K562 (cell line): Measurements from ENCODE around the gene EEF1A2. TPM values are rescaled to one million over a fixed set of nuclear protein-coding genes. Genes with fewer than 3 reads are reported as not detected.

Experiments
- HINFP ChIP-seq: fragments of 450-650 bp; conservative IDR thresholded peaks from 2 replicates; pipeline ENCODE4 v1.6.1; 2016; ENCODE audit warnings: missing genetic modification characterization, low read depth, mild to moderate bottlenecking, control low read depth, missing compliant biosample characterization
- HNRNPL ChIP-seq: fragments of 200-400 bp; formaldehyde crosslinking; IDR thresholded peaks from 2 replicates; pipeline ENCODE4 v1.6.1; 2017; ENCODE audit warnings: low read depth, mild to moderate bottlenecking, low read length
- RBFOX2 ChIP-seq: fragments of 200-400 bp; formaldehyde crosslinking; IDR thresholded peaks from 2 replicates; pipeline ENCODE4 v1.6.1; 2017; ENCODE audit warnings: low read depth, mild to moderate bottlenecking, low read length, moderate library complexity
- RHOXF2B ChIP-seq: fragments of 250-450 bp; sonication (Bioruptor Pico); conservative IDR thresholded peaks from 2 replicates; pipeline ENCODE4 v1.5.1; 2021
- TCFL5 ChIP-seq: fragments of 250-450 bp; sonication (Bioruptor Pico); conservative IDR thresholded peaks from 2 replicates; pipeline ENCODE4 v1.6.1; 2021; ENCODE audit warnings: mild to moderate bottlenecking, moderate library complexity, matching md5 sums
- TEAD1 ChIP-seq, 2 experiments: fragments of 450-650 bp in 1 of 2; sonication (generic) in 1 of 2; formaldehyde crosslinking; IDR thresholded peaks; 2 replicates each; pipeline versions ENCODE4 v1.4.0 to v1.8.0; 2020 to 2022; ENCODE audit warnings: mild to moderate bottlenecking in 2 of 2, missing genetic modification reagents in 1 of 2
- ZFPM2 ChIP-seq: fragments of 250-450 bp; sonication (Bioruptor Pico); IDR thresholded peaks from 2 replicates; pipeline ENCODE4 v1.5.1; 2022; ENCODE audit warnings: mild to moderate bottlenecking
- ZNF830 ChIP-seq: fragments of 250-450 bp; sonication (Bioruptor Pico); IDR thresholded peaks from 2 replicates; pipeline ENCODE4 v1.5.0; 2021; ENCODE audit warnings: mild to moderate bottlenecking
- polyA plus RNA-seq, 8 experiments: library from polyadenylated mRNA; depleted of rRNA in 4 of 8; stranded (reverse) in 5 of 8; unstranded in 3 of 8; fragments of >200 nt; fragmentation: Nextera tagmentation in 2 of 8; fragmentation: Illumina TruSeq in 1 of 8; extraction: Ambion mirVana in 2 of 8; extraction: Trizol in 1 of 8; gene quantifications; 2 replicates each; pipeline versions ENCODE4 v1.2.1 to v1.2.3, GENCODE V29; 2011 to 2014; ENCODE audit warnings: inconsistent platforms in 1 of 8, missing spikeins in 1 of 8
- total RNA-seq, 7 experiments: library from RNA; depleted of rRNA in 6 of 7; stranded (reverse); fragments of >200 nt in 6 of 7; fragmentation: Illumina TruSeq in 2 of 7; extraction: Trizol in 2 of 7; gene quantifications; 2 replicates each; pipeline versions ENCODE4 v1.2.1 to v1.2.3, GENCODE V29; 2011 to 2021; ENCODE audit warnings: low replicate concordance in 1 of 7
- TF ChIP-seq, protein P1 (sequence below): fragments of 200-800 bp; sonication (Bioruptor generic); IDR thresholded peaks from 2 replicates; pipeline ENCODE4 v1.6.1; 2016; ENCODE audit warnings: missing genetic modification characterization, missing compliant biosample characterization

EEF1A2 gene
- total and polyA plus RNA-seq, 9 of the 15 experiments (the other 6 are each of a cell fraction or from before 2014, with no cell fraction given): 0.04 to 29.6 (median 11.5) TPM

DNA sequence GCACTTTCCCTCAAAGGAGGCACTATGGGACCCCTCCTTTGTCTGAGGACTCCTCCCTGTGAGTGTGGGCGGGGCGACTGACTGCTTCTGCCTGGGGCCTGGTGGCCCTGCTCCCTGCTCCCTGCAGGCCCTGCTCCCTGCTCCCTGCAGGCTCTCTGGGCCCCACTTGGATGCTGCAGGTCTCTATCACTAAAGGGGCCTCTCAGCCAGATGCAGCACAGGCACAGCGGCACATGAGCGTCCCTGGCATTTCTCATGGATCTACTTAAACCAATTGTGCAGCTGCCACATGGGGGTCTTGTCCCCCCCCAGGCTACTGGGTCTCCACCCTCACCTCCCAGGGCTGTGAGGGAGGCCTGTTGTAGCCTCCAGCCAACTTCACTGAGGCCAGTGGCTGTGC, 7.8 kb downstream of the EEF1A2 start (continued):
- no peak for TF ChIP-seq TEAD1 (CRISPR knock-in tag; IDR thresholded peaks at IDR 0.05)
- no peak for TF ChIP-seq RBFOX2
- no peak for TF ChIP-seq TCFL5 (CRISPR knock-in tag)
- TF ChIP-seq HNRNPL: no peak
- TF ChIP-seq, protein P1, sequence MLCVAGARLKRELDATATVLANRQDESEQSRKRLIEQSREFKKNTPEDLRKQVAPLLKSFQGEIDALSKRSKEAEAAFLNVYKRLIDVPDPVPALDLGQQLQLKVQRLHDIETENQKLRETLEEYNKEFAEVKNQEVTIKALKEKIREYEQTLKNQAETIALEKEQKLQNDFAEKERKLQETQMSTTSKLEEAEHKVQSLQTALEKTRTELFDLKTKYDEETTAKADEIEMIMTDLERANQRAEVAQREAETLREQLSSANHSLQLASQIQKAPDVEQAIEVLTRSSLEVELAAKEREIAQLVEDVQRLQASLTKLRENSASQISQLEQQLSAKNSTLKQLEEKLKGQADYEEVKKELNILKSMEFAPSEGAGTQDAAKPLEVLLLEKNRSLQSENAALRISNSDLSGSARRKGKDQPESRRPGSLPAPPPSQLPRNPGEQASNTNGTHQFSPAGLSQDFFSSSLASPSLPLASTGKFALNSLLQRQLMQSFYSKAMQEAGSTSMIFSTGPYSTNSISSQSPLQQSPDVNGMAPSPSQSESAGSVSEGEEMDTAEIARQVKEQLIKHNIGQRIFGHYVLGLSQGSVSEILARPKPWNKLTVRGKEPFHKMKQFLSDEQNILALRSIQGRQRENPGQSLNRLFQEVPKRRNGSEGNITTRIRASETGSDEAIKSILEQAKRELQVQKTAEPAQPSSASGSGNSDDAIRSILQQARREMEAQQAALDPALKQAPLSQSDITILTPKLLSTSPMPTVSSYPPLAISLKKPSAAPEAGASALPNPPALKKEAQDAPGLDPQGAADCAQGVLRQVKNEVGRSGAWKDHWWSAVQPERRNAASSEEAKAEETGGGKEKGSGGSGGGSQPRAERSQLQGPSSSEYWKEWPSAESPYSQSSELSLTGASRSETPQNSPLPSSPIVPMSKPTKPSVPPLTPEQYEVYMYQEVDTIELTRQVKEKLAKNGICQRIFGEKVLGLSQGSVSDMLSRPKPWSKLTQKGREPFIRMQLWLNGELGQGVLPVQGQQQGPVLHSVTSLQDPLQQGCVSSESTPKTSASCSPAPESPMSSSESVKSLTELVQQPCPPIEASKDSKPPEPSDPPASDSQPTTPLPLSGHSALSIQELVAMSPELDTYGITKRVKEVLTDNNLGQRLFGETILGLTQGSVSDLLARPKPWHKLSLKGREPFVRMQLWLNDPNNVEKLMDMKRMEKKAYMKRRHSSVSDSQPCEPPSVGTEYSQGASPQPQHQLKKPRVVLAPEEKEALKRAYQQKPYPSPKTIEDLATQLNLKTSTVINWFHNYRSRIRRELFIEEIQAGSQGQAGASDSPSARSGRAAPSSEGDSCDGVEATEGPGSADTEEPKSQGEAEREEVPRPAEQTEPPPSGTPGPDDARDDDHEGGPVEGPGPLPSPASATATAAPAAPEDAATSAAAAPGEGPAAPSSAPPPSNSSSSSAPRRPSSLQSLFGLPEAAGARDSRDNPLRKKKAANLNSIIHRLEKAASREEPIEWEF (CRISPR knock-in tag): no peak
- no peak for TF ChIP-seq RHOXF2B
- no peak for TF ChIP-seq HINFP (tag)
- TF ChIP-seq ZNF830 (CRISPR knock-in tag): no peak
- no peak for TF ChIP-seq ZFPM2 (CRISPR knock-in tag)
